Cardiac fibroblast (primary cell): Measurements from ENCODE around the gene LGMN.

Experiments
- DNase-seq, 2 donors: peaks; one replicate each; pipeline versions ENCODE4 v3.0.0 to v3.0.0-alpha.2; 2010; ENCODE audit warnings: low read depth in 2 of 2
- H3K4me3 ChIP-seq, 2 donors: replicated peaks in 1 of 2; 1 replicate in 1 of 2; 2 replicates in 1 of 2; pipeline ENCODE4 v1.5.1; 2011; ENCODE audit warnings: low read depth in 2 of 2, low read length in 2 of 2, mild to moderate bottlenecking in 2 of 2, moderate library complexity in 1 of 2
- CTCF ChIP-seq: IDR thresholded peaks from one replicate; pipeline ENCODE4 v1.5.1; 2011; ENCODE audit warnings: low read depth, mild to moderate bottlenecking, low read length, inconsistent platforms

LGMN gene

GRCh38 chr14:92748259-92749016 is at the start of gene LGMN:
Gene LGMN, minus strand, starts transcription at chr14:92748627. Its CDS starts 15,841 bp downstream, at chr14:92732786.
- peak within 1 kb of the TSS; percentile 73 to 86 for H3K4me3 ChIP-seq
- TF ChIP-seq CTCF, result no peak
- DNase-seq, result peak; percentile 92 to 95

GRCh38 chr14:92794961-92795360 is 46.5 kb upstream of the LGMN start:
- no peak for TF ChIP-seq CTCF
- DNase-seq, result no peak
- H3K4me3 ChIP-seq, result peak overlapping the region; percentile 69 to 99

GRCh38 chr14:92794547-92794941 is 46.1 kb upstream of the LGMN start:
- peak overlapping the region; percentile 69 to 99 for H3K4me3 ChIP-seq
- peak; percentile 26 to 28 for DNase-seq
- TF ChIP-seq CTCF, result no peak

- no peak for TF ChIP-seq CTCF
- peak; percentile 98 to 99 for DNase-seq
- H3K4me3 ChIP-seq, result peak within 1 kb of the TSS; percentile 69 to 99
These were observed 45.5 kb upstream of the LGMN start, which contains the start of gene GOLGA5 for GRCh38 chr14:92793709-92794546. Gene GOLGA5, plus strand, starts transcription at chr14:92794305. Its CDS starts 3,133 bp downstream, at chr14:92797438.

GRCh38 chr14:92792885-92793284 is 44.5 kb upstream of the LGMN start:
- no peak for TF ChIP-seq CTCF
- DNase-seq, result peak; percentile 28 to 32
- H3K4me3 ChIP-seq, result no peak overlapping the region

- peak in 1 of 2 donors; percentile 23 for DNase-seq
- no peak overlapping the region for H3K4me3 ChIP-seq
- TF ChIP-seq CTCF, result no peak
These were observed 41.1 kb upstream of the LGMN start for GRCh38 chr14:92789457-92790089.
